ENCODE data around the gene PODN. TPM values are rescaled to one million over a fixed set of nuclear protein-coding genes. Genes with fewer than 3 reads are reported as not detected.

Gene PODN
- polyA plus RNA-seq, 4 donors = 0.45 to 26.4 (median 1.6) TPM

GRCh38 chr1:53061123-53061858, 722 bp upstream of the PODN start:
- peak in 1 of 2 donors; percentile 32 for DNase-seq
- H3K9me3 ChIP-seq (ENCODE audit: control insufficient read depth in 2 of 2, insufficient read depth in 1 of 2, low read depth in 1 of 2, low read length in 1 of 2) = no peaks in the 10 kb centered on the region
- no peak for FAIRE-seq
- peaks cover 0 to 3% (median 0%) of the 10 kb centered on the region in 3 donors for H3K36me3 ChIP-seq (ENCODE audit: control insufficient read depth in 3 of 3, insufficient read depth in 2 of 3, low read depth in 1 of 3, low read length in 3 of 3)
- peak overlapping the region in 1 of 3 donors; percentile 16 for H3K27ac ChIP-seq (ENCODE audit: low read depth in 1 of 3, low read length in 2 of 3)
- peaks cover 0 to 13% (median 2%) of the 10 kb centered on the region in 3 donors for H3K4me1 ChIP-seq (ENCODE audit: control insufficient read depth in 3 of 3, insufficient read depth in 2 of 3, low read depth in 1 of 3, low read length in 2 of 3)
- peaks cover 5 to 41% (median 7%) of the 10 kb centered on the region in 3 donors for H3K27me3 ChIP-seq (ENCODE audit: control insufficient read depth in 3 of 3, insufficient read depth in 3 of 3, low read length in 3 of 3)
- peak overlapping the region in 2 of 3 donors; percentile 38 to 47 for H3K4me3 ChIP-seq (ENCODE audit: low read depth in 1 of 3, low read length in 3 of 3)
- WGBS, 3 donors = 46 to 48% (median 47%) methylated on average over 19 of the region's 19 CpGs

- DNase-seq = peak in 1 of 2 donors; percentile 36
- H3K4me1 ChIP-seq (ENCODE audit: control insufficient read depth in 3 of 3, insufficient read depth in 2 of 3, low read depth in 1 of 3, low read length in 2 of 3) = peaks cover 0 to 13% (median 2%) of the 10 kb centered on the region in 3 donors
These were observed 937 bp downstream of the PODN start for GRCh38 chr1:53062708-53063591.

GRCh38 chr1:53063744-53064515, 1.9 kb downstream of the PODN start:
- Histone ChIP-seq H3K27me3 (ENCODE audit: control insufficient read depth in 3 of 3, insufficient read depth in 3 of 3, low read length in 3 of 3) (peaks cover 5 to 41% (median 7%) of the 10 kb centered on the region in 3 donors), H3K4me3 (ENCODE audit: low read depth in 1 of 3, low read length in 3 of 3) (no peak overlapping the region), H3K4me1 (ENCODE audit: control insufficient read depth in 3 of 3, insufficient read depth in 2 of 3, low read depth in 1 of 3, low read length in 2 of 3) (peaks cover 0 to 13% (median 2%) of the 10 kb centered on the region in 3 donors), H3K9me3 (ENCODE audit: control insufficient read depth in 2 of 2, insufficient read depth in 1 of 2, low read depth in 1 of 2, low read length in 1 of 2) (no peaks in the 10 kb centered on the region), H3K27ac (ENCODE audit: low read depth in 1 of 3, low read length in 2 of 3) (no peak overlapping the region), H3K36me3 (ENCODE audit: control insufficient read depth in 3 of 3, insufficient read depth in 2 of 3, low read depth in 1 of 3, low read length in 3 of 3) (peaks cover 0 to 6% (median 0%) of the 10 kb centered on the region in 3 donors)
- 90 to 95% (median 90%) methylated on average over 9 of the region's 9 CpGs for WGBS, 3 donors
- no peak for DNase-seq
- no peak for FAIRE-seq

More at GRCh38 chr1:53062708-53063591, 937 bp downstream of the PODN start:
- 18 to 34% (median 30%) methylated on average over 57 to 61 of the region's 61 CpGs for WGBS, 3 donors
- H3K36me3 ChIP-seq (ENCODE audit: control insufficient read depth in 3 of 3, insufficient read depth in 2 of 3, low read depth in 1 of 3, low read length in 3 of 3) = peaks cover 0 to 6% (median 0%) of the 10 kb centered on the region in 3 donors
- peaks cover 5 to 41% (median 7%) of the 10 kb centered on the region in 3 donors for H3K27me3 ChIP-seq (ENCODE audit: control insufficient read depth in 3 of 3, insufficient read depth in 3 of 3, low read length in 3 of 3)
- no peaks in the 10 kb centered on the region for H3K9me3 ChIP-seq (ENCODE audit: control insufficient read depth in 2 of 2, insufficient read depth in 1 of 2, low read depth in 1 of 2, low read length in 1 of 2)
- peak overlapping the region in 2 of 3 donors; percentile 47 to 48 for H3K4me3 ChIP-seq (ENCODE audit: low read depth in 1 of 3, low read length in 3 of 3)
- peak overlapping the region in 1 of 3 donors; percentile 1 for H3K27ac ChIP-seq (ENCODE audit: low read depth in 1 of 3, low read length in 2 of 3)
- FAIRE-seq = no peak

- Histone ChIP-seq H3K27ac (ENCODE audit: low read depth in 1 of 3, low read length in 2 of 3) (no peak overlapping the region), H3K36me3 (ENCODE audit: control insufficient read depth in 3 of 3, insufficient read depth in 2 of 3, low read depth in 1 of 3, low read length in 3 of 3) (peaks cover 0 to 6% (median 0%) of the 10 kb centered on the region in 3 donors), H3K4me3 (ENCODE audit: low read depth in 1 of 3, low read length in 3 of 3) (no peak overlapping the region), H3K9me3 (ENCODE audit: control insufficient read depth in 2 of 2, insufficient read depth in 1 of 2, low read depth in 1 of 2, low read length in 1 of 2) (no peaks in the 10 kb centered on the region), H3K27me3 (ENCODE audit: control insufficient read depth in 3 of 3, insufficient read depth in 3 of 3, low read length in 3 of 3) (peaks cover 5 to 36% (median 7%) of the 10 kb centered on the region in 3 donors), H3K4me1 (ENCODE audit: control insufficient read depth in 3 of 3, insufficient read depth in 2 of 3, low read depth in 1 of 3, low read length in 2 of 3) (peaks cover 0 to 13% (median 2%) of the 10 kb centered on the region in 3 donors)
- DNase-seq = no peak
- no peak for FAIRE-seq
- WGBS, 3 donors = 89 to 95% (median 92%) methylated on average over 7 of the region's 7 CpGs
These were observed 3.4 kb downstream of the PODN start for GRCh38 chr1:53065391-53065790.

- peaks cover 0 to 10% (median 2%) of the 10 kb centered on the region in 3 donors for H3K4me1 ChIP-seq (ENCODE audit: control insufficient read depth in 3 of 3, insufficient read depth in 2 of 3, low read depth in 1 of 3, low read length in 2 of 3)
- no peak overlapping the region for H3K4me3 ChIP-seq (ENCODE audit: low read depth in 1 of 3, low read length in 3 of 3)
- H3K36me3 ChIP-seq (ENCODE audit: control insufficient read depth in 3 of 3, insufficient read depth in 2 of 3, low read depth in 1 of 3, low read length in 3 of 3) = peaks cover 0 to 3% (median 0%) of the 10 kb centered on the region in 3 donors
- WGBS, 3 donors = 64 to 75% (median 66%) methylated on average over 6 of the region's 6 CpGs
- FAIRE-seq (no peak), DNase-seq (no peak)
- no peak overlapping the region for H3K27ac ChIP-seq (ENCODE audit: low read depth in 1 of 3, low read length in 2 of 3)
- H3K27me3 ChIP-seq (ENCODE audit: control insufficient read depth in 3 of 3, insufficient read depth in 3 of 3, low read length in 3 of 3) = peaks cover 2 to 26% (median 7%) of the 10 kb centered on the region in 3 donors
- no peaks in the 10 kb centered on the region for H3K9me3 ChIP-seq (ENCODE audit: control insufficient read depth in 2 of 2, insufficient read depth in 1 of 2, low read depth in 1 of 2, low read length in 1 of 2)
These were observed 4.5 kb downstream of the PODN start for GRCh38 chr1:53066488-53066887.

- H3K4me1 ChIP-seq (ENCODE audit: control insufficient read depth in 3 of 3, insufficient read depth in 2 of 3, low read depth in 1 of 3, low read length in 2 of 3) = peaks cover 0 to 8% (median 2%) of the 10 kb centered on the region in 3 donors
- no peaks in the 10 kb centered on the region for H3K9me3 ChIP-seq (ENCODE audit: control insufficient read depth in 2 of 2, insufficient read depth in 1 of 2, low read depth in 1 of 2, low read length in 1 of 2)
- H3K27me3 ChIP-seq (ENCODE audit: control insufficient read depth in 3 of 3, insufficient read depth in 3 of 3, low read length in 3 of 3) = peaks cover 2 to 21% (median 5%) of the 10 kb centered on the region in 3 donors
- no peak for DNase-seq
- FAIRE-seq = no peak
- peaks cover 0 to 3% (median 0%) of the 10 kb centered on the region in 3 donors for H3K36me3 ChIP-seq (ENCODE audit: control insufficient read depth in 3 of 3, insufficient read depth in 2 of 3, low read depth in 1 of 3, low read length in 3 of 3)
- H3K4me3 ChIP-seq (ENCODE audit: low read depth in 1 of 3, low read length in 3 of 3) = no peak overlapping the region
- 79 to 93% (median 83%) methylated on average over 13 of the region's 13 CpGs for WGBS, 3 donors
- H3K27ac ChIP-seq (ENCODE audit: low read depth in 1 of 3, low read length in 2 of 3) = no peak overlapping the region
These were observed 5.1 kb downstream of the PODN start for GRCh38 chr1:53066891-53067738.

GRCh38 chr1:53067886-53068285, 5.9 kb downstream of the PODN start:
- H3K4me1 ChIP-seq (ENCODE audit: control insufficient read depth in 3 of 3, insufficient read depth in 2 of 3, low read depth in 1 of 3, low read length in 2 of 3) = peaks cover 0 to 4% (median under 1%) of the 10 kb centered on the region in 3 donors
- no peaks in the 10 kb centered on the region for H3K9me3 ChIP-seq (ENCODE audit: control insufficient read depth in 2 of 2, insufficient read depth in 1 of 2, low read depth in 1 of 2, low read length in 1 of 2)
- WGBS, 3 donors = 92 to 96% (median 92%) methylated on average over 2 of the region's 2 CpGs
- H3K27me3 ChIP-seq (ENCODE audit: control insufficient read depth in 3 of 3, insufficient read depth in 3 of 3, low read length in 3 of 3) = peaks cover 0 to 13% (median under 1%) of the 10 kb centered on the region in 3 donors
- FAIRE-seq (no peak), DNase-seq (no peak)
- H3K27ac ChIP-seq (ENCODE audit: low read depth in 1 of 3, low read length in 2 of 3) = no peak overlapping the region
- peaks cover 0 to 3% (median 0%) of the 10 kb centered on the region in 3 donors for H3K36me3 ChIP-seq (ENCODE audit: control insufficient read depth in 3 of 3, insufficient read depth in 2 of 3, low read depth in 1 of 3, low read length in 3 of 3)
- H3K4me3 ChIP-seq (ENCODE audit: low read depth in 1 of 3, low read length in 3 of 3) = no peak overlapping the region
